IgD-negative memory B cell (primary cell): ENCODE results near the gene TAS2R9. TPM values are rescaled to one million over a fixed set of nuclear protein-coding genes. Genes with fewer than 3 reads are reported as not detected.
"Not testable (repeated sequence)": the region's sequence is repeated elsewhere in the genome, so short reads cannot be mapped to it uniquely, and the experiment has no call there.

ENCODE experiments used
- H3K27ac Mint-ChIP-seq, 3 donors: one replicate each; pipeline ENCODE4 v1.8.0; 2020 to 2022; ENCODE audit warnings: mild to moderate bottlenecking in 3 of 3, mixed read lengths in 3 of 3, moderate library complexity in 1 of 3
- H3K27me3 Mint-ChIP-seq: one replicate; pipeline ENCODE4 v1.8.0; 2021; ENCODE audit warnings: mixed read lengths
- H3K36me3 Mint-ChIP-seq: one replicate; pipeline ENCODE4 v1.8.0; 2020; ENCODE audit warnings: mild to moderate bottlenecking, mixed read lengths
- H3K4me1 Mint-ChIP-seq, 3 donors: one replicate each; pipeline ENCODE4 v1.8.0; 2020 to 2022; ENCODE audit warnings: mixed read lengths in 3 of 3, mild to moderate bottlenecking in 1 of 3
- H3K4me3 Mint-ChIP-seq, 4 donors: one replicate each; pipeline ENCODE4 v1.8.0; 2020 to 2022; ENCODE audit warnings: mild to moderate bottlenecking in 4 of 4, mixed read lengths in 4 of 4, moderate library complexity in 3 of 4
- H3K9me3 Mint-ChIP-seq, 3 donors: one replicate each; pipeline ENCODE4 v1.8.0; 2020 to 2021; ENCODE audit warnings: mixed read lengths in 3 of 3, mild to moderate bottlenecking in 1 of 3
- polyA plus RNA-seq: library from polyadenylated mRNA; unstranded; fragments of 300-500 nt; fragmentation: Illumina TruSeq; gene quantifications from one replicate; pipeline ENCODE4 v1.2.3, GENCODE V29; 2021

Gene TAS2R9
- polyA plus RNA-seq, 1 donor from 2014 or later: not detected

- Mint-ChIP-seq H3K4me3 (no peak overlapping the region), H3K27me3 (peaks cover 5% of the 10 kb centered on the region), H3K27ac (no peak overlapping the region), H3K36me3 (no peaks in the 10 kb centered on the region), H3K4me1 (no peaks in the 10 kb centered on the region), H3K9me3 (peaks cover 0 to 3% (median 0%) of the 10 kb centered on the region in 3 donors)
Measured at GRCh38 chr12:10794222-10794621, 15.7 kb downstream of the TAS2R9 start.

GRCh38 chr12:10791769-10792168, 18.2 kb downstream of the TAS2R9 start:
- not testable (repeated sequence) for H3K4me3 Mint-ChIP-seq, H3K9me3 Mint-ChIP-seq, H3K36me3 Mint-ChIP-seq, H3K4me1 Mint-ChIP-seq, H3K27ac Mint-ChIP-seq, H3K27me3 Mint-ChIP-seq

GRCh38 chr12:10783252-10783651, 26.7 kb downstream of the TAS2R9 start:
- H3K27me3 Mint-ChIP-seq: no peaks in the 10 kb centered on the region
- H3K36me3 Mint-ChIP-seq: no peaks in the 10 kb centered on the region
- no peaks in the 10 kb centered on the region for H3K4me1 Mint-ChIP-seq
- no peak overlapping the region for H3K27ac Mint-ChIP-seq
- H3K9me3 Mint-ChIP-seq: peaks cover 0 to 2% (median 0%) of the 10 kb centered on the region in 3 donors
- no peak overlapping the region for H3K4me3 Mint-ChIP-seq

- Mint-ChIP-seq H3K4me1 (no peaks in the 10 kb centered on the region), H3K27me3 (no peaks in the 10 kb centered on the region), H3K9me3 (peaks cover 0 to 2% (median 0%) of the 10 kb centered on the region in 3 donors), H3K36me3 (no peaks in the 10 kb centered on the region), H3K4me3 (no peak overlapping the region), H3K27ac (no peak overlapping the region)
Measured at GRCh38 chr12:10779103-10779502, 30.9 kb downstream of the TAS2R9 start.

- H3K27me3 Mint-ChIP-seq: peaks cover 8% of the 10 kb centered on the region
- H3K4me1 Mint-ChIP-seq: no peaks in the 10 kb centered on the region
- no peaks in the 10 kb centered on the region for H3K36me3 Mint-ChIP-seq
- no peak overlapping the region for H3K27ac Mint-ChIP-seq
- H3K9me3 Mint-ChIP-seq: no peaks in the 10 kb centered on the region
- H3K4me3 Mint-ChIP-seq: no peak overlapping the region
Measured at GRCh38 chr12:10771132-10771733, 38.7 kb downstream of the TAS2R9 start.

- H3K36me3 Mint-ChIP-seq: no peaks in the 10 kb centered on the region
- no peak overlapping the region for H3K4me3 Mint-ChIP-seq
- H3K27me3 Mint-ChIP-seq: peaks cover 13% of the 10 kb centered on the region
- H3K4me1 Mint-ChIP-seq: no peaks in the 10 kb centered on the region
- H3K9me3 Mint-ChIP-seq: peaks cover 3 to 11% (median 10%) of the 10 kb centered on the region in 3 donors
- no peak overlapping the region for H3K27ac Mint-ChIP-seq
Measured at GRCh38 chr12:10759657-10760056, 50.3 kb downstream of the TAS2R9 start.

Other genes with a start within 250 kb of the TAS2R9 start
- 42.0 TPM for gene MAGOHB, start 196.6 kb downstream of the TAS2R9 start, polyA plus RNA-seq
- not detected for gene STYK1, start 136.1 kb downstream of the TAS2R9 start, polyA plus RNA-seq
- gene YBX3, start 86.8 kb downstream of the TAS2R9 start, polyA plus RNA-seq: 14.9 TPM
- not detected for gene TAS2R7, start 7.5 kb downstream of the TAS2R9 start, polyA plus RNA-seq
- gene TAS2R8, start 2.9 kb downstream of the TAS2R9 start, polyA plus RNA-seq: not detected
- gene TAS2R10, start 16.2 kb upstream of the TAS2R9 start, polyA plus RNA-seq: not detected
- 3.5 TPM for gene PRR4, start 39.3 kb upstream of the TAS2R9 start, polyA plus RNA-seq
- 15.1 TPM for gene PRH1, start 74.1 kb upstream of the TAS2R9 start, polyA plus RNA-seq
- not detected for gene TAS2R13, start 99.4 kb upstream of the TAS2R9 start, polyA plus RNA-seq
- gene PRH2, start 119.1 kb upstream of the TAS2R9 start, polyA plus RNA-seq: not detected
- 1.0 TPM for gene TAS2R14, start 129.1 kb upstream of the TAS2R9 start, polyA plus RNA-seq
- not detected for gene TAS2R50, start 176.7 kb upstream of the TAS2R9 start, polyA plus RNA-seq
- not detected for gene TAS2R20, start 188.1 kb upstream of the TAS2R9 start, polyA plus RNA-seq
- gene TAS2R19, start 212.5 kb upstream of the TAS2R9 start, polyA plus RNA-seq: not detected
- not detected for gene TAS2R31, start 221.2 kb upstream of the TAS2R9 start, polyA plus RNA-seq